Endometrium (tissue), 2 donors: ENCODE data around the gene RASL12.
"Not testable (repeated sequence)": the region's sequence is repeated elsewhere in the genome, so short reads cannot be mapped to it uniquely, and the experiment has no call there.

Experiments
- FAIRE-seq: peaks from 2 replicates; lab custom pipeline; 2012; peaks lifted over from hg19 to GRCh38; lab: Jason Lieb, UNC
- donor health status: control.
- donor health status: control.

Gene RASL12

DNA sequence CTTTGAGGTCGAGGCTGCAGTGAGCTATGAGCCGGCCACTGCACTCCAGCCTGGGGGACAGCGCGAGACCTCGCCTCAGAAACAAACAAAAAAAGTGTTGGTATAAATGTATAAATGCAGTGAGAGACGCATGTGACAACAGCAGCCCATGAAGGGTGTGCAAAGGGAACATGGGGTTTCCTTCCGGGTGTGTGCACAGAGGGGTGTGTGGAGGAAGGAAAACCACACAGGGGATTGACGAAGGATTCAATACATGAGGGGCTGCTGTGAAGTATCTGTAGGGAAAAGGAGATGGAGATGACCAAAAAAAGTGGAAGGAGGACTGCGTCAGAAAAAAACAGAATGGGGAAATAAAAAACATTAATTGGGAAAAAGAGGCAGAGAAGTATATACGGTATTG, 39.5 kb downstream of the RASL12 start:
- no peak for FAIRE-seq

DNA sequence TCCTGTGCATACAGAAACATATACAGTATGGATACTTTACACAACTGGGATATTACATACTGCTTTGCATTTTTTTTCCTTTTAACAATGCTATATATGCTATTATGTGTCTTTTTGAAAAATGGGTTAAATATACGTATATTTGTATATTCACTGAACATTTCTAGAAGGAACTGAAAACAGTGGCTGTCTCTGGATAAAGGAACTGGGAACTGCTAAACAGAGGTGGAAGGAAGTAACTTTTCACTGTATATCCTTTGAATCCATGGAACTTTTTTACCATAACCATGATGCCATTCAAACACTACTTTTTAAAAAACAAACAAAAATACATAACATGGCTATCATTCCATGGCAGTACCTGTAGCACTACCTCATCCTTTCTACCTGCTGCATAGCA, 40.2 kb downstream of the RASL12 start:
- no peak for FAIRE-seq

- FAIRE-seq, result no peak
Observed at GRCh38 chr15:65026756-65027155, 41.0 kb downstream of the RASL12 start.

DNA sequence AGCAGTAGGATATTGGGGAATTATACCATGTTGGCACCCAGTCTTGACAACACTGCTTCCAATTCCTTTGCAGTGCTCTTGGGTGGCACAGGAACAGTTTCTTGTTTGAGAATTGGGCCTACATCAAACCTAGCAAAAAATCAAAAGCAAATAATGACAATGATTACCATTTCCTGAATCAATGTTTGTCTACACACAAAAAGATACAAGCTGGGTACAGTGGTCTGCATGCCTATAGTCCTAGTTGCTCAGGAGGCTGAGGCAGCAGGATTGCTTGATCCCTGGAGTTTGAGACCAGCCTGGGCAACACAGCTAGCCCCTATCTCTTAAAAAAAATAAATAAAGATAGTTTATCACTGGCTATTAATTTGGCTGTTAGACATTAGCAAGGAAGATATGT, 46.3 kb downstream of the RASL12 start:
- no peak for FAIRE-seq

- no peak for FAIRE-seq
Observed at GRCh38 chr15:65020419-65020818, 47.4 kb downstream of the RASL12 start.

DNA sequence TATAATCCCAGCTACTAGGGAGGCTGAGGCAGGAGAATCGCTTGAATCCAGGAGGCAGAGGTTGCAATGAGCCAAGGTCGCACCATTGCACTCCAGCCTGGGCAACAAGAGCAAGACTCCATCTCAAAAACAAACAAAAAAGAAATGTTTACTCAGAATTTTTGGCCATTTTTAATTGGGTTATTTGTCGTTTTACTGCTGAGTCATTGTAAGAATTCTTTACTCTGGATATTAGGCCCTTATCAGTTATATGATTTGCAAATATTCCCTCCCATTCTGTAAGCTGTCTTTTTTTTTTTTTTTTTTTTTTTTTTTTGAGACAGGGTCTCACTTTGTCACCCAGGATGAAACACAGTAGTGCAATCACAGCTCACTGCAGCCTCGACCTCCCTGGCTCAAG, 56.6 kb downstream of the RASL12 start:
- not testable (repeated sequence) for FAIRE-seq

- FAIRE-seq, result no peak
Observed at GRCh38 chr15:65008983-65009382, 58.8 kb downstream of the RASL12 start.

- no peak for FAIRE-seq
Observed at GRCh38 chr15:65006876-65007275, 60.9 kb downstream of the RASL12 start.

GRCh38 chr15:65004993-65005392, 62.8 kb downstream of the RASL12 start:
- no peak for FAIRE-seq
